Stimulated activated CD8-positive, alpha-beta memory T cell treated with anti-CD3 and anti-CD28 coated beads, Interleukin-15, amount 100 ng/mL, for 1 hour (primary cell): ENCODE results near the gene TEX54.
"Not testable (repeated sequence)": the region's sequence is repeated elsewhere in the genome, so short reads cannot be mapped to it uniquely, and the experiment has no call there.

Experiments used
- DNase-seq: peaks from one replicate; pipeline ENCODE4 v3.0.0-alpha.2; 2020; ENCODE audit warnings: low read depth

TEX54 gene

GRCh38 chr11:62832336-62833234, at the start of gene TEX54:
Gene TEX54 (minus strand): TSS chr11:62832841.
- no peak for DNase-seq

GRCh38 chr11:62882431-62882749, 49.7 kb upstream of the TEX54 start:
- no peak for DNase-seq

GRCh38 chr11:62881579-62882430, 49.2 kb upstream of the TEX54 start:
- peak; percentile 93 for DNase-seq

GRCh38 chr11:62880803-62881578, 48.4 kb upstream of the TEX54 start, which contains the start of gene SLC3A2:
Gene SLC3A2 (plus strand): TSS chr11:62880896. CDS start chr11:62881024, 128 bp downstream.
- DNase-seq: peak; percentile 57

DNA sequence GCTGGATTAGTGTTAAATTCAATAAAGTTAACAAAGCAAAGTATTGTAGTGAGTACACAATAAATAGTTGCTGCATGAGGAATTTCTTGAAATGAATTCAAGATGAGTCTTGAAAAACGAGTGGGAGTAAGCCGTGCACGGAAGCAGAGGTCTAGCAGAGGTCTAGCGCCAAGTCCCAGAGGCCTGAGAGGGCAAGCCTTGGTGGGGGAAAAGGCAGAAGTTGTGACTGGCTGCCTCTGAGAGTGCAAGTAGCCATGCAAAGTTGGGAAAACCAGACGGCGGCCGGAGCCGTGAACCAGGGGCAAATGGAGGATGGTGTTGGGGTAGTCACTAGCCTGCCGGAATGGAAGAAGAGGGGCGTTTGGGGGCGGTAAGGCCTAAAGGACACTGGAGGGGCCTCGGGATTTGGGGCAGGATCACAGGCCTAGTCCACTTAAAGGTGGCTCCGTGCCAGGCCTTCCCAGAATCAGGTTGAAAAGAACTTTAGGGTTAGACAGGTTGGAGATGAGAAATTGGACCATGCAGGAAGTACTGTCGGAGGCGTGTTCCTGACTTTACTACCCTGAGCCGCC, 47.7 kb upstream of the TEX54 start:
- no peak for DNase-seq

- no peak for DNase-seq
Measured at GRCh38 chr11:62879235-62879978, 46.8 kb upstream of the TEX54 start.

- no peak for DNase-seq
Measured at GRCh38 chr11:62876712-62877111, 44.1 kb upstream of the TEX54 start.

GRCh38 chr11:62875698-62876478, 43.2 kb upstream of the TEX54 start:
- no peak for DNase-seq

DNA sequence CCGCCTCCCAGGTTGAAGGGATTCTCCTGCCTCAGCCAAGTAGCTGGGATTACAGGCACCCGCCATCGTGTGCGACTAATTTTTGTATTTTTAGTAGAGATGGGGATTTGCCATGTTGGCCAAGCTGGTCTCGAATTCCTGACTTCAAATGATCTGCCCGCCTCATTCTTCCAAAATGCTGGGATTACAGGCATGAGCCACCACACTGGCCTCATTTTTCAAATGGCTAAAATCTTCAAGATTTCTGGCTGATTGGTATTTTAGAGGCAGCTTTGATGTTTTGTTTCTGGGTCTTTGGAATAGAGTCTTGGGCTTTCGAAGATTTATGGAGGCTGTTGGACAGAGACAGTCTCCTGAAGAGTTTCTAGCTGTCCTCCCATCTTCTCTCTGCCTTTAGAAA, 42.2 kb upstream of the TEX54 start:
- DNase-seq: no peak

GRCh38 chr11:62865635-62866034, 33.0 kb upstream of the TEX54 start:
- no peak for DNase-seq

DNA sequence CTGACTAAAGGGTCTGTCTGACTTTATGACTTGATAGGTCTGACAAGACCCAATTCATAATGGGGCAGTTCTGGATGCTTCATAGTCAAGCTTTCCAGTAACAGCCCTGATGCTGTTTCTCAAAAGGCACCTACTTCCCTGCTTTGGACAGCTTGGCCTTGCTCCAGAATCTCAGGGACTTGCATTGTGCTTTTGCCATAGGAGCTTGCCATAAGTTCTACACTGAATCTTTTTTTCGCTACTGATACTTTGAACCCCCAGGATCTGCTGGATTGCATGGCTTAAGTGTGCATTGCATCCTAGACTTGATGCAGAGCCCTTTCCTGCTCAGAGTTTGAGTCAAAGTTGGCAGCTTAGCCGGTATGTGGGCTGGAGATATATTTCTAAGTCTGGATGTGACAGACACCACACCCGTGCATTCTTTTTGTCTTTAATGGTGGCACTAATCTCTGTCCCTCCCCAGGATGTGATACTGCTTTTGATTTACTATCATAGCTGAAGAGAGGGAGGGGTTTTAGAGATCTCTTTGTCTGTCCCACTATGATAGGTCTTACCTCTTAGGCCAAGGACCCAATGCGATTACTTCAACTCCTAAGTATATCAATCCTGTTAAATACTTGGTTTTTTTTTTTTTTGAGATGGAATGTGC, 31.2 kb upstream of the TEX54 start:
- DNase-seq: no peak

DNA sequence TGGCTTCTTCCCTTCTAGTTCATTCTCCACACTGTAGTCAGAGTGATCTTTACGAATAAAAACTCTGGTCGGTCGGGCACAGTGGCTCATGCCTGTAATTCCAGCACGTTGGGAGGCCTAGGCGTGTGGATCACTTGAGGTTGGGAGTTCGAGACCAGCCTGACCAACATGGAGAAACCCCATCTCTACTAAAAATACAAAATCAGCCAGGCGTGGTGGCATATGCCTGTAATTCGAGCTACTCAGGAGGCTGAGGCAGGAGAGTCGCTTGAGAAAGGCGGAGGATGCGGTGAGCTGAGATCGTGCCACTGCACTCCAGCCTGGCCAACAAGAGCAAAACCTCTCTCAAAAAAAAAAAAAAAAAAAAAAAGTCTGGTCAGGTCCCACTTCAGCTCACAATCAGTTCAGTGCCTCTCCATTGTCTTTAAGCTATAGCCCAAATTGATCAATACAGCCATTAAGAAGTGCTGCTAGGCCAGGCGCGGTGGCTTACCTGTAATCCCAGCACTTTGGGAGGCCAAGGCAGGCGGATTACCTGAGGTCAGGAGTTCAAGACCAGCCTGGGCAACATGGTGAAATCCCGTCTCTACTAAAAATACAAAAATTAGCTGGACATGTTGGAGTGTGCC, 29.0 kb upstream of the TEX54 start:
- DNase-seq: not testable (repeated sequence)

GRCh38 chr11:62860835-62861563, 28.4 kb upstream of the TEX54 start:
- DNase-seq: no peak

DNA sequence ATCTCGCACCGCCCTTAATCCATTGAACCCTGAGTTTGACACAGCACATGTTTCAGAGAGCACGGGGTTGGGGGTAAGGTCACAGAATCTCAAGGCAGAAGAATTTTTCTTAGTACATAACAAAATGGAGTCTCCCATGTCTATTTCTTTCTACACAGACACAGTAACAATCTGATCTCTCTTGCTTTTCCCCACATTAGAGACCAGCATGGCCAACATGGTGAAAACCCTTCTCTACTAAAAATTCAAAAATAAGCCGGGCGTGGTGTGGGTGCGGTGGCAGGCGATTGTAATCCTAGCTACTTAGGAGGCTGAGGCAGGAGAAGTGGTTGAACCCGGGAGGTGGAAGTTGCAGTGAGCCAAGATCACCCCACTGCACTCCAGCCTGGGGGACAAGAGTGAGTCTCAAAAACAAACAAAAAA, 26.7 kb upstream of the TEX54 start:
- not testable (repeated sequence) for DNase-seq

- no peak for DNase-seq
Measured at GRCh38 chr11:62858201-62858600, 25.6 kb upstream of the TEX54 start.

- DNase-seq: no peak
Measured at GRCh38 chr11:62857541-62857982, 24.9 kb upstream of the TEX54 start.

- no peak for DNase-seq
Measured at GRCh38 chr11:62856333-62856895, 23.8 kb upstream of the TEX54 start.
